ENCODE measurements around the gene PDE6A. TPM values are rescaled to one million over a fixed set of nuclear protein-coding genes. Genes with fewer than 3 reads are reported as not detected.
A peak's percentile ranks its signal among the peaks of the same experiment; 100 is the strongest.

PDE6A gene
- total and polyA plus RNA-seq, 4 donors = 0.06 TPM; not detected in 3

- TF ChIP-seq HNF4G (IDR thresholded peaks at IDR 0.05) (no peak), HNF4A (conservative IDR thresholded peaks at IDR 0.05) (no peak), ZBTB33 (IDR thresholded peaks at IDR 0.05) (no peak), FOXA1 (IDR thresholded peaks at IDR 0.05) (no peak), JUND (IDR thresholded peaks at IDR 0.05) (no peak), ATF3 (IDR thresholded peaks at IDR 0.05) (no peak), NR2F2 (IDR thresholded peaks at IDR 0.05) (no peak), REST (IDR thresholded peaks at IDR 0.05) (no peak), CTCF (IDR thresholded peaks at IDR 0.05; ENCODE audit: low read depth, low read length, missing input control) (peak; percentile 24), RXRA (IDR thresholded peaks at IDR 0.05) (no peak), FOXA2 (IDR thresholded peaks at IDR 0.05) (no peak), EGR1 (IDR thresholded peaks at IDR 0.05; ENCODE audit: low read depth in 2 of 2) (no peak), YY1 (IDR thresholded peaks at IDR 0.05) (no peak), SP1 (IDR thresholded peaks at IDR 0.05) (no peak), RAD21 (IDR thresholded peaks at IDR 0.05) (peak; percentile 19 to 34), MAX (IDR thresholded peaks at IDR 0.05) (no peak), TAF1 (conservative IDR thresholded peaks at IDR 0.05) (no peak)
Observed at GRCh38 chr5:149959406-149960236, 15.0 kb upstream of the PDE6A start.

More at GRCh38 chr5:149959406-149960236, 15.0 kb upstream of the PDE6A start:
- peak overlapping the region; percentile 20 to 60 for H3K9ac ChIP-seq (ENCODE audit: low read depth in 1 of 2, low read length in 2 of 2)
- H3K4me3 ChIP-seq (ENCODE audit: low read depth in 1 of 3, low read length in 3 of 3) = peak overlapping the region; percentile 21 to 67 (median 65)
- no peaks in the 10 kb centered on the region for H3K9me3 ChIP-seq (ENCODE audit: control insufficient read depth in 4 of 4, low read length in 3 of 4)
- DNase-seq (ENCODE audit: low spot score) = no peak
- peak overlapping the region; percentile 46 to 47 for H3K27ac ChIP-seq (ENCODE audit: low read depth in 1 of 2, low read length in 2 of 2)
- H3K27me3 ChIP-seq (ENCODE audit: control insufficient read depth in 4 of 4, insufficient read depth in 4 of 4, low read length in 3 of 4) = no peaks in the 10 kb centered on the region
- WGBS = 41% methylated on average over 14 of the region's 14 CpGs
- H3K36me3 ChIP-seq (ENCODE audit: control insufficient read depth in 4 of 4, insufficient read depth in 3 of 4, low read depth in 1 of 4, low read length in 3 of 4) = no peaks in the 10 kb centered on the region
- H3K4me1 ChIP-seq (ENCODE audit: control insufficient read depth in 4 of 4, insufficient read depth in 4 of 4, low read length in 3 of 4) = peaks cover 0 to 11% (median 6%) of the 10 kb centered on the region in 4 donors

All from liver (tissue), 9 donors.